Anterior cingulate cortex (tissue), 58 donors: ENCODE measurements around the gene ZNF175.

Experiments
- DNase-seq, 58 donors: peaks; one replicate each; lab custom pipeline; 2025; lab: John Stamatoyannopoulos, UW

ZNF175 gene

DNA sequence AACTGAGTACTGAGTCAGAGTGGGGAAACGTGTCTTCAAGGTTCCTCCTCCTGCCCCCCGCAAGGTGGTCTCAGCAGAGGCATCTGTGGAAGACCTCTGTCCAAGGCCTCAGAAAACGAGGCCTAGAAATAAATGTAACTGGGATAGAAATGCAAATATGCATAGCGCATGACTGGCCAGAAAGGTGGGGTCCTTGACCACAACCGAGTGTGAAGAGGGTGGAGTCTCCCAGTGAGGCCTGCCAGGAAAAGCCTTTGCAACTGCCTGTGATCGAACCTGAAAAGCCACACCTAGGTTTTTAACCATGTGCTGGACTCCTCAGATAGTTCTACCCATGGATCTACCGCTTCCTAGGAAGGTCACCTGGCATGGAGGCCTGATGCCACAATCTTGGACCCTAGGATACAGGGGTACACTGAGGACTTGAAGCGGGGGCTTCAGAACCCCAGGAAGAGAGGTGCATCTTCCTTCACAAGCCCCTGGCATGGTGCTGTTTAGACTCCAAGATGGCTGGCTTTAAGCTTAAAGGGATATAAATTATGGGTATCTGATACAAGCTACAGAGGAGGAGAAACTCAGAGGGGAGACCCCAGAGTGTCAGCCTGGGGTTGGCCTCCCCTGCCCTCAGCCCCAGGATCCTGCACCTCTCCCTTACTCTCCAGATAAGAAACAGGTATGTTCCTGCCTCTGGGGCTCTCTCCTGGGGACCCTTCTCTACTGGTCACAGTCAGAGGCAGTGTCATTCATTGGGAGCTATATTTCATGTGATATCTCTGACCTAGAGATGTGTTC is 21.4 kb upstream of the ZNF175 start:
- no peak for DNase-seq

DNA sequence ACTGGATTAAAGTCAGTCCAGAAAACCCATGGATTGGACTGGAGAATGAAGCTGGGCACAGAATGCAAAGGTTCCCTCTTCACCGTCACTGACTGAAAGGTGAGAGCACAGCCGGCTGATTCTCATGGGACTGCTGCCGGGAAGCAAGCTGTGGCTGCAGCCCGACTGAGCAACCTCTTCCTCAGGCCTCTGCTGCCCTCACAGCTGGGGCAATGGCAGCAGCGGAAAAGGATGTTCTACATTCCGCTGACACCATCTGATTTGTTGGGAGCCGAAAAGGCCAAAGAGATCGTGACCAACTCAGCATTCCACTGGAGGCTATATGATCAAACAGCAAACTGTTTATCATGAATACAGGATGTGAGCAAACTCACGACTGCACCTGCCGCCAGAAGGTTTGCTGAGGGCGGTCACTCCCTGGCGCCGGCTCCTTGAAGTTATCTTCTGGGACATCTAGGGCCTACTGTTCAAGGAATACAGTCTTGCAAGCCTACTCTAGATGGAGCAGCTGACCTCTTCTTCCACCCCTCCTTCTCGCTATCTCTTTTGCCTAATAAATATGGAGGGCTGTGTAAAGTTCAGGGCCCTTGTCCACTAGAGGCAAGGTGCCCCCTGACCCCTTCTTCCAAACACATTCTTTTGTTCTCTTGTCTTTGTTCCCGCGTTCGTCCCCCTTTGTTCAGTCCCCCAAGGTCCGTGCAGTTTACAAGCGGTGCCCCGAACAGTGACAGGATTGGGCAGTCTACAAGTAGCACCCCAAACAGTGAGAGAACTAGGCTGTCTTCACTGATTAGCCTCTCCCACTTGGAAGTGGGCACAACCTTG is 20.0 kb upstream of the ZNF175 start:
- DNase-seq: no peak

DNA sequence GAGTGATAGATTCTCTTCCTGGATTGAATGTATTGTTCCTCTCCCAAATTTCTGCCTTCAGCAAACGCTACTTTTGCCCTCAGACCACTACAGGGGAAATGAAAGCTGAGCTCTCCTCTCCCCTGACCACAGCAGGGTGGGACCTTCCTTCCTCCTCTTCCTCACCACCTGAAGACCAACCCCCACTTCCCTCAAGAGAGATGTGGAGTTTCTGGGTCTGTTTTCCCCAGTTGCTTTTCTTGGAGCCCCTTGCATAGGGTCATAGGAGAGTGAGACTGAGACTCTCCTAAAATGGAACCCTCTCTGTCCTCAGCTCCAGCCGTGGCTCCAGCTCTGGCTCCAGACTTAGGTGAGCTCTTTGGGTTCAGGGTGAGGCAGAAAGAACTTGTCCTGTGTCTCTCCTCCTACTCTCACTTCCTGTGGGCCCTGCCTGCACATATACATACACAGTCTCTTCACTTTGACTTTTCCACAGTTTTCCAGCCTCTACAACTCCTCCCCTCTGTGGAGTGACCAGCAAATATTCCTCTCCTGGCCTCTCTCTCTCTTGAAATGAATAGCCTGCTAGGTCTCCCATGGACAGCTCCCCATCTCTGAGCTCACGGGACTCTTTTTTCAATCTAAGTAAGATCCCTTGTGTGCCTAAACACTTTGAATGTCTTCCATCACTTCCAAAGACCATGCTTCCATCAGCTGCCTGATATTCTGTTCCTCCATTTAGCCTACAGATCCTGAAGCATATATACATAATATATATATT is 19.2 kb upstream of the ZNF175 start:
- DNase-seq: no peak

GRCh38 chr19:51552608-51552995 is 18.5 kb upstream of the ZNF175 start:
- DNase-seq: no peak

- peak in 35 of 58 donors; percentile 0 to 45 (median 13) for DNase-seq
Observed at GRCh38 chr19:51552996-51553725, 17.9 kb upstream of the ZNF175 start.

GRCh38 chr19:51559240-51559639 is 11.8 kb upstream of the ZNF175 start:
- no peak for DNase-seq

DNA sequence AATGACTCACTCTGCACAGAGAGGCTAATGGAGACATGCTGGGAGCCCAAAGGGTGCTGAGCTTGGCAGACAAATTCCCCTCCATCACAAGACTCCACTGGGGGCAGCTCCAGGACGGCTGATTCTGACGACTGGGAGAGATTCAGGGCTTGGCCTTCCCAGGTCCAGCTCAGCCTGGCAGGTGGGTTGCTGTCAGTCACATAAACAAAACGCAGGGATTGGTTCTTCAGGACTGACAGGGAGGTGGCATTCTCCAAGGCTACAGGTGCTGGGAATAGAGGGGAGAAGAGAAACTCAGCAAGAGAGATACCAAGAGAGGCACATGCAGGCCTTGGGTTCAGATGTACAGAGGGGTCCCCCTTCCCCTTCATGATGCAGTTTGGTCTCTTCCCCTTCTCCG is 10.7 kb upstream of the ZNF175 start:
- DNase-seq: no peak

GRCh38 chr19:51564791-51565190 is 6.3 kb upstream of the ZNF175 start:
- DNase-seq: no peak

- no peak for DNase-seq
Observed at GRCh38 chr19:51565583-51565982, 5.5 kb upstream of the ZNF175 start.

- no peak for DNase-seq
Observed at GRCh38 chr19:51566489-51567100, 4.5 kb upstream of the ZNF175 start.

DNA sequence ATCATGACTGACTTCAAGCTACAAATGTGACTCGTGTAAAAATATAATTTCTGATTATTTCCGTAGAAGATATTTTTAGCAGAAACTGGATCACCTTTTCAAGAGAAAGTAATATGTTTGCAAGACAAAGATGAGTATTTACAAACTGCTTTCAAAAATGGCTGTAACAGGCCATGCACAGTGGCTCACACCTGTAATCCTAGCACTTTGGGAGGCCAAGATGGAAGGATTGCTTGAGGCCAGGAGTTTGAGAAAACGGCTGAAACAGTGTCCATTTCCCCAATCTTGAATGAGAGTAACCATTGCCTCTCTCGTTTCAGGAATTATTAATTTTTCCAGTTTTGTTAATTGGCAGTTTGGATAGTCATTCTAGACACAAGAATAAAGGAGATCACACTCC is 3.5 kb upstream of the ZNF175 start:
- no peak for DNase-seq

DNA sequence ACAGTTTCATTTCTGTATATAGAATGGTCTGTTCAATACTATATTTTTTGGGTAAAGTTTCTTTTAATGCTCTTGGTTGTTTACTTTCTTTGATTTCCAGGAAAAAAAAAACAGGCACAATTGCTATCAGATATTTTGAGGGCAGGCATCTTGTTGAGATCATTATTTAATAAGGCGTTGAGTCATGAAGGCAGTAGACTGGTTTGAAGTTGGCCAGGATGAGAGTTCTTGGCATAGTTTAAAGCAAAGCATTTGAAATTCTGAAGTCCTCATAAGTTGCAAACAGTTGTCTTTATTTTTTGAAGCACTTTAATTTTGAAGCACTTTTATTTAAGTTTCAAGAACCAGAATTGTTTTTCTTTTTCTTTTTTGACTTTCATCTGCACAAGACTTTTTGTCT is 2.6 kb upstream of the ZNF175 start:
- DNase-seq: no peak

DNA sequence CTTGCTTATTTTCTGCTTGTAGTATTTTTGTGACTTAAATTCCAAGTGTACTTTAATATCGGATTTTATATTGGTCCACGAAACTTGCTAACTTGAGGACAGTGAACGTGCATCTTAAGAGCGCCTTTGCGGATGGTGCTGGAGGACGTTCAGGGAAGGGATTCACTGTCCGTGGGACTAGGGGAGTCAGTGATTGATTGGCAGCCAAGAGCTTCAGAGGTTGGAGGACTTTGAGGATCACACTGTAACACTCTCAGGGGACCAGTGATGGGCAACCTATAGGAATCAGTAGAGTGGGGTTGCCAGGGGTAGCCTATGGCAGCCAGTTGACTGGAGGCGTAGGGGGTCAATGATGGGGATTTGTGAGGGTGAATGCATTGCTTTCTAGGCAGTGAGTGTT is 516 bp downstream of the ZNF175 start:
- no peak for DNase-seq

- DNase-seq: no peak
Observed at GRCh38 chr19:51572410-51572809, 1.3 kb downstream of the ZNF175 start.

- DNase-seq: no peak
Observed at GRCh38 chr19:51572908-51573307, 1.8 kb downstream of the ZNF175 start.

DNA sequence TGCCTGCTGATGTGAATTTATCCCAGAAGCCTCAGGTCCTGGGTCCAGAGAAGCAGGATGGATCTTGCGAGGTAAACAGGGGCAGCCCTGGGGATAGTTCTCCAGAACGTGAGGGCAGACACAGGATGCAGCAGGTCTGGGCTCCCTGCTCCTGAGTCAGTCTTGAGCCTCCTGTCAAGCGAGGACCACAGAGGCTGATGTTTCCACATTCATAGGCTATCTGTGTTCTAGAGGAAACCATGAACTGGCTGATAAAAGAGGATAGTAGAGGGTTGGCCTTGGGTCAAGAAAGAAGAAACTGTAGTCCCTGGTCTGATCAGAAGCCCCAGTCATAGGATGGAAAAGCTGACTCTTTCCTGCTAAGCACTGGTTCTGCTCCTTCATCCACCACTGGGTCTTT is 2.2 kb downstream of the ZNF175 start:
- no peak for DNase-seq

DNA sequence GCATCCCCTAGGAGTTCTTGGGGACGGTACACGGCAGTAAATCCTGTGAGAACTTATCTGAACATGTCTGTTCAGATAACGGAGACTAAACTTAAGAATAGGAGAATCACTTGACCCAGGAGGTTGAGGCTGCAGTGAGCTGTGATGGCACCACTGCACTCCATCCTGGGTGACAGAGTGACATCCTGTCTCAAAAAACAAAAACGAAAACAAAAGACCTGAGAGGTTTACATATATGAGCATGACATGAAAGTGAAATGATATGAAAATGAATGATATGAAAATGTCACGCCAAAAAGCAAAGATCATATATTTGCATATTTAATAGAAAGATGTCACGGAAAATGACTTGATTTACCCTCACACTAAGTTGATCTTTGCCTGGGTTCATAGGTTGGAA is 5.8 kb downstream of the ZNF175 start:
- no peak for DNase-seq

- DNase-seq: no peak
Observed at GRCh38 chr19:51586103-51586728, 15.1 kb downstream of the ZNF175 start.

DNA sequence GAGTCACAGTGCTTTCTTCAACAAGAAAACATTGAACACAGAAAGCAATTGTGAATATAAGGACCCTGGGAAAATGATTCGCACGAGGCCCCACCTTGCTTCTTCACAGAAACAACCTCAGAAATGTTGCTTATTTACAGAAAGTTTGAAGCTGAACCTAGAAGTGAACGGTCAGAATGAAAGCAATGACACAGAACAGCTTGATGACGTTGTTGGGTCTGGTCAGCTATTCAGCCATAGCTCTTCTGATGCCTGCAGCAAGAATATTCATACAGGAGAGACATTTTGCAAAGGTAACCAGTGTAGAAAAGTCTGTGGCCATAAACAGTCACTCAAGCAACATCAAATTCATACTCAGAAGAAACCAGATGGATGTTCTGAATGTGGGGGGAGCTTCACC is 15.7 kb downstream of the ZNF175 start:
- no peak for DNase-seq
